Colonic mucosa (tissue), 4 donors: Measurements from ENCODE around the gene FTO. TPM values are rescaled to one million over a fixed set of nuclear protein-coding genes. Genes with fewer than 3 reads are reported as not detected.

ENCODE experiments used
- DNase-seq: peaks from one replicate; pipeline ENCODE4 v3.0.0-alpha.2; 2020
- H3K27ac ChIP-seq: fragments of 200-600 bp; one replicate; pipeline ENCODE4 v1.8.0; 2021
- H3K27me3 ChIP-seq: fragments of 200-600 bp; one replicate; pipeline ENCODE4 v1.8.0; 2021
- H3K36me3 ChIP-seq: fragments of 200-600 bp; one replicate; pipeline ENCODE4 v1.8.0; 2021
- H3K4me1 ChIP-seq: fragments of 200-600 bp; one replicate; pipeline ENCODE4 v1.8.0; 2021; ENCODE audit warnings: mild to moderate bottlenecking
- H3K4me3 ChIP-seq: fragments of 200-600 bp; one replicate; pipeline ENCODE4 v1.8.0; 2021
- H3K9ac ChIP-seq, 2 donors: one replicate each; pipeline ENCODE4 v1.7.0; 2013; ENCODE audit warnings: control low read depth in 2 of 2, low read depth in 2 of 2, low read length in 2 of 2
- H3K9me3 ChIP-seq: fragments of 200-600 bp; one replicate; pipeline ENCODE4 v1.8.0; 2021
- CTCF ChIP-seq: fragments of 200-600 bp; IDR thresholded peaks from one replicate; pipeline ENCODE4 v1.8.0; 2022; ENCODE audit warnings: antibody characterized with exemption, mild to moderate bottlenecking
- intact Hi-C: fragments of 100-400 bp; cut with DNase I; formaldehyde crosslinking; loops from one replicate; pipeline ENCODE4 v1.14.1; 2022
- total RNA-seq, 2 donors: library from RNA; stranded (reverse); fragmentation: NEBNext Ultra II Directional in 1 of 2; extraction: Animal tissue kit (Norgen Biotek cat#: 25700) in 1 of 2; gene quantifications; one replicate each; pipeline ENCODE4 v1.2.1, GENCODE V29; 2021
- donor health status: healthy.
- donor health status: DM: no; HTN: no; CAD: no.
- donor health status: DM: no; HTN: no; CAD: no.

The FTO gene
- total RNA-seq, 2 donors from 2014 or later: 38.3 to 39.2 TPM

- Histone ChIP-seq H3K9me3 (no peaks in the 10 kb centered on the region), H3K36me3 (no peaks in the 10 kb centered on the region), H3K4me1 (no peaks in the 10 kb centered on the region), H3K27ac (no peak overlapping the region), H3K27me3 (no peaks in the 10 kb centered on the region), H3K4me3 (no peak overlapping the region), H3K9ac (no peak overlapping the region)
- intact Hi-C loops: no loop called here
- no peak for DNase-seq
- no peak for TF ChIP-seq CTCF
Measured at GRCh38 chr16:53932975-53933374, 229.0 kb downstream of the FTO start.

DNA sequence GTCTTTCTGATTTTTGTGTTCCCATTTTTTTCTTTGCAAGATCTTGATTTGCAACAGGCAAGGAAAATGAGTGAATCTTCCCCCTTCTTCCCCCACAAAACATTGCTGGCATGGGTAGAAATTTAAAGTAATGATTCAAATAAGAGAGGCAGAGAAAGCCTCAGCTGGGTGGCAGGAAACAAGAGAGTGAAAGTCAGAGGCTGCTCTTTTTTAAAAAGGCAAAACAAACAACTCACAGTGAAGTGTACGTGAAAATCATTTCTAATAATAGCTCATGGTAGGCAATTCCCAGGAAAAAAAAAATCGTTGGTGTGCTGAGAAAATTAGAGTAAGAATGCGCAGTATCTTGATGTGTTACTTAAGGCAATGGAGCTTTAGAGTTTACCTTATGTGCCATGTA is 229.5 kb downstream of the FTO start:
- no peak overlapping the region for H3K9ac ChIP-seq
- no peak for TF ChIP-seq CTCF
- intact Hi-C loops: no loop called here
- H3K27me3 ChIP-seq: no peaks in the 10 kb centered on the region
- no peak overlapping the region for H3K4me3 ChIP-seq
- no peaks in the 10 kb centered on the region for H3K4me1 ChIP-seq
- H3K9me3 ChIP-seq: no peaks in the 10 kb centered on the region
- no peak overlapping the region for H3K27ac ChIP-seq
- H3K36me3 ChIP-seq: no peaks in the 10 kb centered on the region
- no peak for DNase-seq

DNA sequence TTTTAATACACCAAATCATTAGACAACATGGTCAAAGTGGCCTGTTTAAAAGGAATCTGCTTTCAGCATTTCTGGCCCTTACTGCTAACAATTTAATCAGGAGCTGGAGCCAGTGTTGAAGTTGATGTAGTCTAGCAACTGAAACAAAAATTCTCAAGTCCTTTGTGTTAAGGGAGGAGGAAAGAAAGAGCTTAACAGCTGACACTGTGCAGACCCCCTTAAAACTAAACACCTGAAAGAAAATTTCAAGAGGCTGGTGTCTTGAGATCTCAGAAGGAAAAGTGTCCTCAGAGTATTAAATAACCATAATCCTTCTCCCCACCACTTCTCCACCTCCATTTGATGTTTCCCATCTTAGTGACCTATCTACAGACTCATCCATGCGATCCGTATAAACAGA is 232.1 kb downstream of the FTO start:
- Histone ChIP-seq H3K4me1 (no peaks in the 10 kb centered on the region), H3K36me3 (no peaks in the 10 kb centered on the region), H3K27me3 (no peaks in the 10 kb centered on the region), H3K4me3 (no peak overlapping the region), H3K9ac (no peak overlapping the region), H3K9me3 (no peaks in the 10 kb centered on the region), H3K27ac (no peak overlapping the region)
- no peak for TF ChIP-seq CTCF
- intact Hi-C loops: no loop called here
- no peak for DNase-seq

GRCh38 chr16:53936529-53936928 is 232.6 kb downstream of the FTO start:
- Histone ChIP-seq H3K9ac (no peak overlapping the region), H3K9me3 (no peaks in the 10 kb centered on the region), H3K27me3 (no peaks in the 10 kb centered on the region), H3K4me1 (no peaks in the 10 kb centered on the region), H3K27ac (no peak overlapping the region), H3K36me3 (no peaks in the 10 kb centered on the region), H3K4me3 (no peak overlapping the region)
- TF ChIP-seq CTCF: no peak
- intact Hi-C loops: no loop called here
- no peak for DNase-seq

DNA sequence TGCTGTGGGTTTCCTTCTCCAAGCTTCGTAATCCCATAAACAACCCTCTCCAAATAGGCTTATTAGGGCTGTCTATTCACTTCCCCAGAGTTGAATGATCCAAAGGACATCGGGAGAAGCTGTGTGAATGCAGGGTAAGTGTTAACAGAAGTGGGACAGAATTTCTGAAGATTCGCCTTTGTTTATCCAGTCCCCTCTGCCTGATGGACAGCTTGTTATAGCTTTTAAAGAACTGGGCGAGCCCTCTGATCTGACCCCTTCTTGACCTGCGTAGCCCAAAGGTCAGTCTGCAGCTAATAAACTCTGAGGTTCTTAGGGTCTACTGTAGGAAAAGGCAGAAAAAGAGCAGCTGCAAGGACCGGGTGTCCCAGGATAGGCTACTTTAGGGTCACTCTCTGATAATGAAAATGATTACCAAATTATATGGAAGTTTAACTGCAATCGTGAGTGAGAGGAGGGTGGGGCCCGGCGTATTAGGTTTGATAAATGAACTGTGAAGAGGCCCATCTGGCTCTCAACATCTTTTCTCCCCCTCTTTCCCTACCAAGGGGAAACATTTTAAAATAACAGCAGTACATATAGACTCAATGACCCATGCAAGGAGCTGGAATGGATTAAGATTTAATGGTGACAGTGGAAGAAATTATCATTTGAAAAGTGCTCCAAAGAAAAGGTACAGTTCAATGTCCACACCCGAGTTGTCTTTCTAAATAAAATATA is 233.4 kb downstream of the FTO start:
- no peak overlapping the region for H3K27ac ChIP-seq

More for the DNA sequence above, 233.4 kb downstream of the FTO start:
- intact Hi-C loops: no loop called here
- no peaks in the 10 kb centered on the region for H3K27me3 ChIP-seq
- no peak overlapping the region for H3K9ac ChIP-seq
- no peaks in the 10 kb centered on the region for H3K9me3 ChIP-seq
- no peak for TF ChIP-seq CTCF
- DNase-seq: no peak
- no peaks in the 10 kb centered on the region for H3K4me1 ChIP-seq
- H3K36me3 ChIP-seq: no peaks in the 10 kb centered on the region
- no peak overlapping the region for H3K4me3 ChIP-seq
